ENCODE data around the gene TACR1. TPM values are rescaled to one million over a fixed set of nuclear protein-coding genes. Genes with fewer than 3 reads are reported as not detected.
"Not testable (repeated sequence)": the region's sequence is repeated elsewhere in the genome, so short reads cannot be mapped to it uniquely, and the experiment has no call there.

The TACR1 gene
- total RNA-seq, 1 experiment from 2014 or later = not detected

GRCh38 chr2:75058427-75058826 is 140.9 kb downstream of the TACR1 start:
- POLR2A ChIA-PET (ENCODE audit: unreplicated experiment) = interaction anchor here (0.8 kb wide), 1 partner anchor 41 kb away, joined by 4 read pairs; no protein-coding TSS in a partner anchor
- Histone ChIP-seq H3F3A (ENCODE audit: low read length, unreplicated experiment) (no peaks in the 10 kb centered on the region), H3K79me2 (ENCODE audit: low read length) (no peaks in the 10 kb centered on the region), H3K9me3 (ENCODE audit: low read length) (no peaks in the 10 kb centered on the region), H3K9ac (ENCODE audit: low read length) (no peak overlapping the region), H3K27ac (ENCODE audit: low read length) (no peak overlapping the region), H4K20me1 (ENCODE audit: low read length) (no peaks in the 10 kb centered on the region), H3K27me3 (ENCODE audit: low read length) (no peaks in the 10 kb centered on the region), H3K4me1 (ENCODE audit: insufficient read depth, low read length) (no peaks in the 10 kb centered on the region), H2AFZ (ENCODE audit: low read length) (no peak overlapping the region), H3K4me3 (ENCODE audit: low read length) (no peak overlapping the region), H3K9me2 (replicated peaks; ENCODE audit: low read length) (no peaks in the 10 kb centered on the region), H3K36me3 (ENCODE audit: low read depth, low read length) (no peaks in the 10 kb centered on the region), H3K4me2 (ENCODE audit: low read length) (no peak overlapping the region)
- DNase-seq = no peak
- CTCF ChIA-PET = no interaction called here
- no TSS peak for BruUV-seq (replicated peaks)
- ATAC-seq = no peak
- no peak for TF ChIP-seq CTCF (conservative IDR thresholded peaks at IDR 0.05; ENCODE audit: low read depth, low read length)
- no peak for TF ChIP-seq EZH2 (IDR thresholded peaks at IDR 0.05; ENCODE audit: low read length, unreplicated experiment)
- TF ChIP-seq EZH2phosphoT487 (IDR thresholded peaks at IDR 0.05; ENCODE audit: borderline replicate concordance, low read length) = no peak
- intact Hi-C loops (cut with micrococcal nuclease) = loop anchor here (10.0 kb wide), 1 partner anchor 364 kb away; no protein-coding TSS in a partner anchor

GRCh38 chr2:75057150-75057549 is 142.2 kb downstream of the TACR1 start:
- H3K27me3 ChIP-seq (ENCODE audit: low read length); H3F3A ChIP-seq (ENCODE audit: low read length, unreplicated experiment); H3K9me2 ChIP-seq (replicated peaks; ENCODE audit: low read length); CTCF ChIA-PET; H3K4me1 ChIP-seq (ENCODE audit: insufficient read depth, low read length); H2AFZ ChIP-seq (ENCODE audit: low read length); BruUV-seq (replicated peaks); H3K4me2 ChIP-seq (ENCODE audit: low read length); H3K27ac ChIP-seq (ENCODE audit: low read length); H3K4me3 ChIP-seq (ENCODE audit: low read length); ATAC-seq; H3K9me3 ChIP-seq (ENCODE audit: low read length); H3K9ac ChIP-seq (ENCODE audit: low read length); H4K20me1 ChIP-seq (ENCODE audit: low read length); DNase-seq; POLR2A ChIA-PET (ENCODE audit: unreplicated experiment); H3K79me2 ChIP-seq (ENCODE audit: low read length); H3K36me3 ChIP-seq (ENCODE audit: low read depth, low read length): not testable (repeated sequence)
- intact Hi-C loops (cut with micrococcal nuclease) = loop anchor here (10.0 kb wide), 1 partner anchor 362 kb away; no protein-coding TSS in a partner anchor

GRCh38 chr2:75055820-75056675 is 143.3 kb downstream of the TACR1 start:
- no peaks in the 10 kb centered on the region for H4K20me1 ChIP-seq (ENCODE audit: low read length)
- no peaks in the 10 kb centered on the region for H3K36me3 ChIP-seq (ENCODE audit: low read depth, low read length)
- no peaks in the 10 kb centered on the region for H3F3A ChIP-seq (ENCODE audit: low read length, unreplicated experiment)
- intact Hi-C loops (cut with micrococcal nuclease) = loop anchor here (10.0 kb wide), 1 partner anchor 361 kb away; no protein-coding TSS in a partner anchor
- H3K9ac ChIP-seq (ENCODE audit: low read length) = no peak overlapping the region
- no peak overlapping the region for H3K27ac ChIP-seq (ENCODE audit: low read length)
- TF ChIP-seq CTCF (conservative IDR thresholded peaks at IDR 0.05; ENCODE audit: low read depth, low read length) (no peak), EZH2phosphoT487 (IDR thresholded peaks at IDR 0.05; ENCODE audit: borderline replicate concordance, low read length) (no peak), EZH2 (IDR thresholded peaks at IDR 0.05; ENCODE audit: low read length, unreplicated experiment) (no peak)
- ChIA-PET POLR2A (ENCODE audit: unreplicated experiment) (no interaction called here), CTCF (no interaction called here)
- no peaks in the 10 kb centered on the region for H3K9me2 ChIP-seq (replicated peaks; ENCODE audit: low read length)
- DNase-seq = no peak
- H3K27me3 ChIP-seq (ENCODE audit: low read length) = no peaks in the 10 kb centered on the region
- ATAC-seq = no peak
- H3K4me3 ChIP-seq (ENCODE audit: low read length) = no peak overlapping the region
- H3K4me1 ChIP-seq (ENCODE audit: insufficient read depth, low read length) = no peaks in the 10 kb centered on the region
- H2AFZ ChIP-seq (ENCODE audit: low read length) = no peak overlapping the region
- no peaks in the 10 kb centered on the region for H3K9me3 ChIP-seq (ENCODE audit: low read length)
- no peak overlapping the region for H3K4me2 ChIP-seq (ENCODE audit: low read length)
- H3K79me2 ChIP-seq (ENCODE audit: low read length) = no peaks in the 10 kb centered on the region
- no TSS peak for BruUV-seq (replicated peaks)
